GM12878 (cell line): ENCODE measurements around the gene RDH12. TPM values are rescaled to one million over a fixed set of nuclear protein-coding genes. Genes with fewer than 3 reads are reported as not detected.

ENCODE experiments used
- ASH2L ChIP-seq: fragments of 300-600, 200-600 bp; sonication (generic); IDR thresholded peaks from 2 replicates; pipeline ENCODE4 v1.6.1; 2017; ENCODE audit warnings: low read depth, mild to moderate bottlenecking, borderline replicate concordance
- BACH1 ChIP-seq: fragments of 450-650 bp; IDR thresholded peaks from 2 replicates; pipeline ENCODE4 v1.6.1; 2017; ENCODE audit warnings: mild to moderate bottlenecking, borderline replicate concordance
- CBX3 ChIP-seq: fragments of 200-600 bp; sonication (generic); IDR thresholded peaks from 2 replicates; pipeline ENCODE4 v1.6.1; 2016; ENCODE audit warnings: low read depth, borderline replicate concordance
- CHD2 ChIP-seq: IDR thresholded peaks from 2 replicates; pipeline ENCODE4 v1.6.1; 2011; ENCODE audit warnings: low read depth, low read length, improper control_type of control experiment, borderline replicate concordance
- CREB1 ChIP-seq: IDR thresholded peaks from 2 replicates; pipeline ENCODE4 v1.6.1; 2012; ENCODE audit warnings: low read depth, mild to moderate bottlenecking, inconsistent platforms
- HDAC2 ChIP-seq: fragments of 200-600 bp; sonication (generic); IDR thresholded peaks from 2 replicates; pipeline ENCODE4 v1.6.1; 2017
- IKZF1 ChIP-seq: fragments of 450-650 bp; conservative IDR thresholded peaks from 2 replicates; pipeline ENCODE4 v1.6.1; 2017; ENCODE audit warnings: antibody characterized with exemption, mild to moderate bottlenecking
- IKZF2 ChIP-seq, 2 experiments: fragments of 450-650 bp; IDR thresholded peaks; 2 replicates each; pipeline ENCODE4 v1.6.1; 2017; ENCODE audit warnings: mild to moderate bottlenecking in 2 of 2, moderate library complexity in 2 of 2
- LARP7 ChIP-seq: fragments of 450-650 bp; IDR thresholded peaks from 2 replicates; pipeline ENCODE4 v1.6.1; 2017; ENCODE audit warnings: mild to moderate bottlenecking
- NBN ChIP-seq: fragments of 450-650 bp; IDR thresholded peaks from 2 replicates; pipeline ENCODE4 v1.6.1; 2016
- NFIC ChIP-seq: IDR thresholded peaks from 2 replicates; pipeline ENCODE4 v1.6.1; 2012; ENCODE audit warnings: low read depth, mild to moderate bottlenecking, inconsistent platforms, low read length, moderate library complexity
- PML ChIP-seq: IDR thresholded peaks from 2 replicates; pipeline ENCODE4 v1.6.1; 2012; ENCODE audit warnings: low read length, inconsistent platforms
- POLR2AphosphoS2 ChIP-seq: IDR thresholded peaks from 2 replicates; pipeline ENCODE4 v1.6.1; 2011; ENCODE audit warnings: low read depth, mild to moderate bottlenecking, low read length, improper control_type of control experiment, moderate library complexity
- RAD21 ChIP-seq: IDR thresholded peaks from 2 replicates; pipeline ENCODE4 v1.6.1; 2011; ENCODE audit warnings: mild to moderate bottlenecking, low read depth, low read length, moderate library complexity; ENCODE audit not compliant: insufficient read depth
- SIX5 ChIP-seq: IDR thresholded peaks from 2 replicates; pipeline ENCODE4 v1.6.1; 2011; ENCODE audit warnings: mild to moderate bottlenecking, low read depth, low read length, moderate library complexity; ENCODE audit not compliant: severe bottlenecking
- SUPT20H ChIP-seq: IDR thresholded peaks from 2 replicates; pipeline ENCODE4 v1.6.1; 2011; ENCODE audit warnings: low read depth, mild to moderate bottlenecking, low read length, moderate library complexity, borderline replicate concordance; ENCODE audit not compliant: control insufficient read depth
- TBL1XR1 ChIP-seq: IDR thresholded peaks from 2 replicates; pipeline ENCODE4 v1.6.1; 2012; ENCODE audit warnings: low read depth, low read length, improper control_type of control experiment
- ZNF217 ChIP-seq: fragments of 450-650 bp; IDR thresholded peaks from 2 replicates; pipeline ENCODE4 v1.6.1; 2017; ENCODE audit warnings: antibody characterized with exemption, mild to moderate bottlenecking
- ZZZ3 ChIP-seq: IDR thresholded peaks from 2 replicates; pipeline ENCODE4 v1.6.1; 2011; ENCODE audit warnings: low read depth; ENCODE audit not compliant: control insufficient read depth, insufficient read length
- polyA plus RNA-seq, 11 experiments: library from polyadenylated mRNA; depleted of rRNA in 4 of 11; unstranded in 6 of 11; stranded (reverse) in 5 of 11; fragments of >200 nt; fragmentation: Nextera tagmentation in 4 of 11; fragmentation: Illumina TruSeq in 1 of 11; extraction: Ambion mirVana in 4 of 11; extraction: Trizol in 1 of 11; gene quantifications; 1 replicate in 1 of 11; 2 replicates in 10 of 11; pipeline versions ENCODE4 v1.2.1 to v1.2.3, GENCODE V29; 2011 to 2016; ENCODE audit warnings: inconsistent platforms in 2 of 11, missing spikeins in 2 of 11, low read depth in 1 of 11
- total RNA-seq, 4 experiments: library from RNA; depleted of rRNA in 3 of 4; stranded (reverse); fragments of >200 nt in 3 of 4; fragmentation: Illumina TruSeq in 1 of 4; extraction: Trizol in 1 of 4; gene quantifications; 2 replicates each; pipeline versions ENCODE4 v1.2.1 to v1.2.3, GENCODE V29; 2013 to 2021
- TF ChIP-seq, protein P1 (sequence below): fragments of 450-650 bp; IDR thresholded peaks from 2 replicates; pipeline ENCODE4 v1.6.1; 2017; ENCODE audit warnings: mild to moderate bottlenecking, moderate library complexity
- TF ChIP-seq, protein P2 (sequence below): IDR thresholded peaks from 2 replicates; pipeline ENCODE4 v1.6.1; 2011; ENCODE audit warnings: borderline replicate concordance, low read depth, mild to moderate bottlenecking, moderate library complexity, low read length; ENCODE audit not compliant: insufficient read depth, poor library complexity, severe bottlenecking
- TF ChIP-seq, protein P3 (sequence below): IDR thresholded peaks from 2 replicates; pipeline ENCODE4 v1.6.1; 2012; ENCODE audit warnings: mild to moderate bottlenecking, low read depth, low read length

Gene RDH12
- total and polyA plus RNA-seq, 10 of the 15 experiments (the other 5 are each of a cell fraction or from before 2014, with no cell fraction given) = not detected

DNA sequence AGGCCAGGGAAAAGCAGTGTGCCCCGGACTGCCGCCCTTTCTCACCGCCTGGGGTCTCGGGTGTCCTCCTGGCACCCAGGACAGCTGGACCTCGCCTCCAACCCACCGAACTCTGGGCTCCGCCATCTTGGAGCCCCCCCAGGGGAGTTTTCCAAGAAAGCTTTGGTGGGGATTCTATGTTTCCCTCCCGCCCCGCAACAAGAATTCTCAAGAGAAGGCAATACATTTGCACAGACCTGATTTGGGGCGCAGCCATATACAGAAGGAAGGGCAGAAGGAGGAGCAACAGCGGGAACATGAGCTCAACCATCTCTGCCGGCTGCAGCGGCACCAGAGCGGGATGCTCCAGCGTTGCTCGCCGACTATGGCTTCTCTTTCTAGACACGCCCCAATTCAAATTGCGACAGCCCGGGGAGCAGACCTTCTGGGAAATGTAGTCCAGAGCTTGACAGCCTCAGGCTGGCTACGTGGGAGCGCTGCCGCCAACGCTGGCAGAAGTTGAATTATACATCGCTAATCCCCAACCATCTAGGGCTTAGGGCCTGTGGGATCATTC, 6.2 kb upstream of the RDH12 start, which contains the start of gene RDH11 (continued):
- TF ChIP-seq, protein P1, sequence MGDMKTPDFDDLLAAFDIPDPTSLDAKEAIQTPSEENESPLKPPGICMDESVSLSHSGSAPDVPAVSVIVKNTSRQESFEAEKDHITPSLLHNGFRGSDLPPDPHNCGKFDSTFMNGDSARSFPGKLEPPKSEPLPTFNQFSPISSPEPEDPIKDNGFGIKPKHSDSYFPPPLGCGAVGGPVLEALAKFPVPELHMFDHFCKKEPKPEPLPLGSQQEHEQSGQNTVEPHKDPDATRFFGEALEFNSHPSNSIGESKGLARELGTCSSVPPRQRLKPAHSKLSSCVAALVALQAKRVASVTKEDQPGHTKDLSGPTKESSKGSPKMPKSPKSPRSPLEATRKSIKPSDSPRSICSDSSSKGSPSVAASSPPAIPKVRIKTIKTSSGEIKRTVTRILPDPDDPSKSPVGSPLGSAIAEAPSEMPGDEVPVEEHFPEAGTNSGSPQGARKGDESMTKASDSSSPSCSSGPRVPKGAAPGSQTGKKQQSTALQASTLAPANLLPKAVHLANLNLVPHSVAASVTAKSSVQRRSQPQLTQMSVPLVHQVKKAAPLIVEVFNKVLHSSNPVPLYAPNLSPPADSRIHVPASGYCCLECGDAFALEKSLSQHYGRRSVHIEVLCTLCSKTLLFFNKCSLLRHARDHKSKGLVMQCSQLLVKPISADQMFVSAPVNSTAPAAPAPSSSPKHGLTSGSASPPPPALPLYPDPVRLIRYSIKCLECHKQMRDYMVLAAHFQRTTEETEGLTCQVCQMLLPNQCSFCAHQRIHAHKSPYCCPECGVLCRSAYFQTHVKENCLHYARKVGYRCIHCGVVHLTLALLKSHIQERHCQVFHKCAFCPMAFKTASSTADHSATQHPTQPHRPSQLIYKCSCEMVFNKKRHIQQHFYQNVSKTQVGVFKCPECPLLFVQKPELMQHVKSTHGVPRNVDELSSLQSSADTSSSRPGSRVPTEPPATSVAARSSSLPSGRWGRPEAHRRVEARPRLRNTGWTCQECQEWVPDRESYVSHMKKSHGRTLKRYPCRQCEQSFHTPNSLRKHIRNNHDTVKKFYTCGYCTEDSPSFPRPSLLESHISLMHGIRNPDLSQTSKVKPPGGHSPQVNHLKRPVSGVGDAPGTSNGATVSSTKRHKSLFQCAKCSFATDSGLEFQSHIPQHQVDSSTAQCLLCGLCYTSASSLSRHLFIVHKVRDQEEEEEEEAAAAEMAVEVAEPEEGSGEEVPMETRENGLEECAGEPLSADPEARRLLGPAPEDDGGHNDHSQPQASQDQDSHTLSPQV = no peak
- TF ChIP-seq LARP7 = no peak
- no peak for TF ChIP-seq NFIC
- no peak for TF ChIP-seq HDAC2
- TF ChIP-seq, protein P2, sequence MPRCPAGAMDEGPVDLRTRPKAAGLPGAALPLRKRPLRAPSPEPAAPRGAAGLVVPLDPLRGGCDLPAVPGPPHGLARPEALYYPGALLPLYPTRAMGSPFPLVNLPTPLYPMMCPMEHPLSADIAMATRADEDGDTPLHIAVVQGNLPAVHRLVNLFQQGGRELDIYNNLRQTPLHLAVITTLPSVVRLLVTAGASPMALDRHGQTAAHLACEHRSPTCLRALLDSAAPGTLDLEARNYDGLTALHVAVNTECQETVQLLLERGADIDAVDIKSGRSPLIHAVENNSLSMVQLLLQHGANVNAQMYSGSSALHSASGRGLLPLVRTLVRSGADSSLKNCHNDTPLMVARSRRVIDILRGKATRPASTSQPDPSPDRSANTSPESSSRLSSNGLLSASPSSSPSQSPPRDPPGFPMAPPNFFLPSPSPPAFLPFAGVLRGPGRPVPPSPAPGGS = no peak
- peak; percentile 83 for TF ChIP-seq SIX5
- no peak for TF ChIP-seq ZZZ3
- TF ChIP-seq PML = peak; percentile 74
- TF ChIP-seq, protein P3, sequence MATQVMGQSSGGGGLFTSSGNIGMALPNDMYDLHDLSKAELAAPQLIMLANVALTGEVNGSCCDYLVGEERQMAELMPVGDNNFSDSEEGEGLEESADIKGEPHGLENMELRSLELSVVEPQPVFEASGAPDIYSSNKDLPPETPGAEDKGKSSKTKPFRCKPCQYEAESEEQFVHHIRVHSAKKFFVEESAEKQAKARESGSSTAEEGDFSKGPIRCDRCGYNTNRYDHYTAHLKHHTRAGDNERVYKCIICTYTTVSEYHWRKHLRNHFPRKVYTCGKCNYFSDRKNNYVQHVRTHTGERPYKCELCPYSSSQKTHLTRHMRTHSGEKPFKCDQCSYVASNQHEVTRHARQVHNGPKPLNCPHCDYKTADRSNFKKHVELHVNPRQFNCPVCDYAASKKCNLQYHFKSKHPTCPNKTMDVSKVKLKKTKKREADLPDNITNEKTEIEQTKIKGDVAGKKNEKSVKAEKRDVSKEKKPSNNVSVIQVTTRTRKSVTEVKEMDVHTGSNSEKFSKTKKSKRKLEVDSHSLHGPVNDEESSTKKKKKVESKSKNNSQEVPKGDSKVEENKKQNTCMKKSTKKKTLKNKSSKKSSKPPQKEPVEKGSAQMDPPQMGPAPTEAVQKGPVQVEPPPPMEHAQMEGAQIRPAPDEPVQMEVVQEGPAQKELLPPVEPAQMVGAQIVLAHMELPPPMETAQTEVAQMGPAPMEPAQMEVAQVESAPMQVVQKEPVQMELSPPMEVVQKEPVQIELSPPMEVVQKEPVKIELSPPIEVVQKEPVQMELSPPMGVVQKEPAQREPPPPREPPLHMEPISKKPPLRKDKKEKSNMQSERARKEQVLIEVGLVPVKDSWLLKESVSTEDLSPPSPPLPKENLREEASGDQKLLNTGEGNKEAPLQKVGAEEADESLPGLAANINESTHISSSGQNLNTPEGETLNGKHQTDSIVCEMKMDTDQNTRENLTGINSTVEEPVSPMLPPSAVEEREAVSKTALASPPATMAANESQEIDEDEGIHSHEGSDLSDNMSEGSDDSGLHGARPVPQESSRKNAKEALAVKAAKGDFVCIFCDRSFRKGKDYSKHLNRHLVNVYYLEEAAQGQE = no peak
- TF ChIP-seq NBN = no peak
- no peak for TF ChIP-seq CBX3
- peak; percentile 42; the same call in 1 of the 2 replicates for TF ChIP-seq BACH1
- TF ChIP-seq CREB1 = peak; percentile 82
- TF ChIP-seq ZNF217 = no peak
- TF ChIP-seq IKZF2 (IDR thresholded peaks at IDR 0.05) = peak in 1 of 2 experiments; percentile 38; a peak in 3 of 4 replicates
- no peak for TF ChIP-seq TBL1XR1
- TF ChIP-seq SUPT20H = no peak
- TF ChIP-seq IKZF1 = peak; percentile 63
- no peak for TF ChIP-seq RAD21
- TF ChIP-seq ASH2L = no peak
- TF ChIP-seq CHD2 = no peak
- TF ChIP-seq POLR2AphosphoS2 = no peak
